Measurements from ENCODE around the gene MYL6.
"Not testable (repeated sequence)": the region's sequence is repeated elsewhere in the genome, so short reads cannot be mapped to it uniquely, and the experiment has no call there.

MYL6 gene

DNA sequence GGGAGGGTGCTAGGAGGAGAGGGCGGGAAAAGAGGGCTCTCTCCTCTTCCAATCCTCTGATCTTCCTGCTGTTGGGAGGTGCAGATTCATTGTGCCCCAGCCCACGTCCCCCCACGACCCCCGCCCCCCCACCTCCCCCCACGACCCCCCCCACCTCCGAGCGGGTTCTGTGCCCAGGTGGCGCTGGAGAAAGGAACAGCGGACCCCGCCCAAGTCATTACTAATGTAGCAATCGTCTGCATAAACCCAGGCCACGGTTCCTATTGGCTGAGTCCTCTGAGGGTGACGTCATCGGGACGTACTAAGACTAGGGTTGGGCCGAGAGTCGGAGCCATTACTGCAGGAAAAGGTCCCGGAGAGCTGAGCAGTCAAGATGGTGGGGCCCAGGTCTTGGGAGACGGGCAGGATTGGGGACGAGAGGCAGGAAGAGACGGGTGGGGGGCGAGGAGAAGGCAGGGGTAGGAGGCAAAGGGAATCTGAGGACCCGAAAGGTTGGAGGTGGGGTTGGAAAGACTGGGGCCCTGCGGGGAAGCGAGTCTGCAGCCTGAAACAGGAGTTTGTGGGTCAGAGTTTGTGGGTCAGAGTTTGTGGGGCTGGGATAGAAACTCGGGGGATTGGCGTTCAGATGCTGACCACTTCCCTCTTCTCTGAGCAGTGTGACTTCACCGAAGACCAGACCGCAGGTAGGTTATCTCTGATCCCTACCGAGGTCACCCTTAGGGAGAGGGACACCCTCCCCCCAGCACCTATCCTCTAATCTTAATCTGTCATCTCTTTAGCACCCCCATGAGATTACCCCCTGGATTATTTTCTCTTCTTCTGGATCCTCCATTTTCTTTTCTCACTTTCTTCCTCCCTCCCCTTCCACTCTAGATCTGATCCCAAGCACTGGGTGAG lies at the start of gene MYL6:
MYL6 (plus strand) TSS at position 331 of the 897 bp plus-strand sequence; CDS start at position 374, 43 bp downstream.
- DNase-seq, result peak; percentile 95

DNA sequence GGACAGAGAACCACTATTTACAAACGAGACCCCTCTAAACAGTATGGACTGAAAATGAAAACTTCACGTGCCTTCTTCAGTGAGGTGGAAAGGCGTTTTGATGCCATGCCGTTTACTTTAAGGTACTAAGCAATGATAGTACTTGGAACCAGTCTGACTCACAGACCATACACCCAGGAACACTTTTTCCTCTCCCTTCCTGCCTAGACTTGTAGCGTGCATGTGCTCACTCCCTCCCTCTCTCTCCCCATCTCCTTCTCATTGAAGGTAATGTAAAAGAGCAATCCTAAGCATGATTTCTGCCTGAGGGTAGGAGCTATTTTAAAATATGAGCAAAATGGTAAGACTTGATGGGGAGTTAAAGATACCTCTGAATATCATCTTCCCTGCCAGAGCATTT lies 47.6 kb upstream of the MYL6 start:
- DNase-seq, result no peak

DNA sequence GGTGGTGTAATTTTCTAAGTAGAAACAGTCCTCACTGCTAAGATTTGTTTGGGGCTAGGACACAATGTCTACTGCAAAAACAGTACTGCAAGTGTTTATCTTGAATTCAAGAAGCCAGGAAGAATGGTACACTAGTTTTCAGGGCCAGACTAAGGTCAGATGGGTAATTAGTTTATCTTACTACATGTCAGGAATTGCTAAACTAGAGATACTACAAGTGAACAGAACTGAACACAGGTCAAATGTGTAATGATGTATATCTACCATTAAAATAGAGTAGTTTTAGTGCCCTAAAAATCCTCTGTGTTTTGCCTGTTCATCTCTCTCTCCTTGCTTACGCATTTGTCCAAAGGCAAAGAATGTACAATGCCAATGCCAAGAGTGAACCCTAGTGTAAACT lies 44.1 kb upstream of the MYL6 start:
- DNase-seq, result no peak

DNA sequence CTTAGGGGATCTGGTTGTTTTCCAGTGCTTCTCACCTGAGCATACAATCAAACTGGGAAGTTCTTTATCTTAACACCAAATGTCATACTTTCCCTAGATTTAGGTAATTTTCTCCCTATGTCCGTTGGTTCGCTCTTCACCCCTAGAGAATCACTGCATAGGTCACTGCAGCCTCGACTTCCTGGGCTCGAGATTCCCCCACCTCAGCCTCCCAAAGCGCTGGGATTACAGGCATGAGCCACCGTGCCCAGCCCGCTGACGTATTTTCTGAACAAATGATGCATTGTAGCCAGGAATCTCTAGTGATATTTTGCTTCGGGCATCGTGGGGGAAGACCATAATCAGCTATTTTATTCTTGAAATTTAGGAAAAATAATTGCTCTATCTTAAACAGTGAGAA lies 42.8 kb upstream of the MYL6 start:
- no peak for DNase-seq

DNA sequence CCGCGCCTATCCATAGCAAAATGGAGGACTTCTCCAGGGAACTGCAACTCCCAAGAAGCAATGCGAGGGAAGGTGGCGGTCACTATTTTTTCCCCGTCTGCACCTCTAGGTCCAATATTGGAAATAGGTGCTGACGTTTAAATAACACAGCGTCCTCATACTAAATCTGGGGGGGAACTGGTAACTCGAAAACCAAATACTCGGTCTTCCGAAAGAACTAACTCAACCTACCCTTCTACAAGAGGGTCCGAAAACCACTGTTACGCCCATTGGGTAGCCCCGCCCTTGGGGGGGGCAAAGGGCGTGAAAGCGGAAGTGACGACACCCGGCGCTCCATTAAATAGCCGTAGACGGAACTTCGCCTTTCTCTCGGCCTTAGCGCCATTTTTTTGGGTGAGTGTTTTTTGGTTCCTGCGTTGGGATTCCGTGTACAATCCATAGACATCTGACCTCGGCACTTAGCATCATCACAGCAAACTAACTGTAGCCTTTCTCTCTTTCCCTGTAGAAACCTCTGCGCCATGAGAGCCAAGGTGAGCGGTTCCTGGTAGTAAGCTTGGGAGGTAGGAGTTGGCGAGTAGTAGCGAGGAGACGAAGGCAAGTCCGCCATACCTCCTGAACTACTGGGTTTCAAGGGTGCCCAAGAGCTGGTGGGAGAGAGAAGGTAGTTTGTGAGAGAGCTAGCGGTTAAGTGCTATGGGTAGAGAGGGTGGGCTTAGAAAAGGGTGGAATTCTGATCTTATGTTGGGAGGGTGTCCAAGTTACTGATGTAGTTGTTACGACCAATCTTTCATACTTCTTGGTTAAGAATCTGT lies 41.7 kb upstream of the MYL6 start, which contains the start of gene RPL41:
RPL41 (plus strand) TSS at position 367 of the 815 bp plus-strand sequence.
- peak; percentile 97 for DNase-seq

- not testable (repeated sequence) for DNase-seq
Measured at GRCh38 chr12:56117082-56117706, 41.0 kb upstream of the MYL6 start.

- DNase-seq, result peak; percentile 99
Measured at GRCh38 chr12:56117778-56118687, 40.1 kb upstream of the MYL6 start, which contains the start of gene ZC3H10. Gene ZC3H10 (plus strand): TSS chr12:56118266. CDS start chr12:56120563, 2,297 bp downstream.

- DNase-seq, result no peak
Measured at GRCh38 chr12:56118688-56119357, 39.3 kb upstream of the MYL6 start.

DNA sequence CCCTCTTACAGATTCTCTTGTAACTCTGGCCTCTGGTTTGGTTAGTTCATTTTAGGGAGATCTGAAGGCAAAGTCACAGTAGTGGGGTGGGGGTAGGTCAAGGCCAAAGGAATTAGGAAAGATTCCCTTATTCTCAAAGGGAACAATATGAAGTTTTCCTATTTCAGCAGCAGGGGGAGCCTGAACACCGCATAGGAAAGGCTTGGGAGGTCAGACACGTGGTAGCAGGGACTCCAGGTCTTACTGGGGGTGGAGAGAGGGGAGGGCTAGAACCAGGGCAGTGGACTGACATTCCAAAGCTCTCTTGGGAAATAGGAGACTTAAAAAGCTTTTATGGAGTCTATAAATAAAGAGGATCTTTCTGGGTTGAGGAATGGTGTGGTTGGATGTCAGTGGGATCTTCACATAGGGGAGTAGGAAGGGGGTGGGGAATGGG lies 38.8 kb upstream of the MYL6 start:
- DNase-seq, result peak; percentile 84

DNA sequence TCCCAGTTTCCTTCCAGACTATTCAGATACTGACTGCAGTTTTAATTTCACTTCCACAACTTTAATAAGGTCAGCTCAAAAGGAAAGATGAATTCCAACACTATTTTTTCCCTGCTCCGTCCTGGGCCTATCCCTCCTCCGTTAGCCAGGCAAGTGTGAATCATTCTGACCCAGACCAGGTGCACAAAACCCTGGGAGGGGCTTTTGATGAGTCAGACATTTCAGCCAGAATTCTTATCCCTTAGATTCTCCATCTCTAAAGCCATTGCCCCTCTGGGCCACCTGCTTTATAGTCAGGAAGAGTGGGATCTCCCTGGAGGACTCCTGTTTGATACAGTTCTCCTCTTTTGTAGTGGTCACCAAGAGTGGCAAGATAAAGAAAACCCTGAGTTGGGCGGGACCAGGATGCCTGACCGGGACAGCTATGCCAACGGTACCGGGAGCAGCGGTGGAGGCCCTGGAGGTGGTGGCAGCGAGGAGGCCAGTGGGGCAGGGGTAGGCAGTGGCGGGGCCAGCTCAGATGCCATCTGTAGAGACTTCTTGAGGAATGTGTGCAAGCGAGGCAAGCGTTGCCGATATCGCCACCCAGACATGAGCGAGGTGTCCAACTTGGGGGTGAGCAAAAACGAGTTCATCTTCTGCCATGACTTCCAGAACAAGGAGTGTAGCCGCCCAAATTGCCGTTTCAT lies 37.9 kb upstream of the MYL6 start:
- no peak for DNase-seq

GRCh38 chr12:56121204-56121870 lies 36.8 kb upstream of the MYL6 start:
- no peak for DNase-seq

DNA sequence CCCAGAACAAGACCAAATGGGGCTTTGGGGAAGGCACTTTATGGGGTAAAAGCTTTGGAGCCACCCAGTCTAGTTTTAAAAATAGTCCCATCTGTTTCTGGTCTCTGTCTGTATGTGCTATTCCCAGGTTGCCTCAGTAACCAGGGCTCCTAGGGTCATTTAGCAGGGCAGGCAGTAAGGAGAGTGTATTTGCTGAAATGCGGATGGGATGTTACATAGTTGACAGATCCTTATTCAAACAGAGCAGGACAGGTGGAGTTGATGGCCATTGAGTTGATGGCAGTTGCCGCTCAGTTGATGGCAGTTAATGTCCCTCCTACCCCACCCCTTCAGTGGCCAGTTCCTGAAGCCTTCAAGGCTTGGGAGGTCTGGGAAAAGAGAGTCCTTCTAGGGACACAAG lies 35.5 kb upstream of the MYL6 start:
- no peak for DNase-seq

DNA sequence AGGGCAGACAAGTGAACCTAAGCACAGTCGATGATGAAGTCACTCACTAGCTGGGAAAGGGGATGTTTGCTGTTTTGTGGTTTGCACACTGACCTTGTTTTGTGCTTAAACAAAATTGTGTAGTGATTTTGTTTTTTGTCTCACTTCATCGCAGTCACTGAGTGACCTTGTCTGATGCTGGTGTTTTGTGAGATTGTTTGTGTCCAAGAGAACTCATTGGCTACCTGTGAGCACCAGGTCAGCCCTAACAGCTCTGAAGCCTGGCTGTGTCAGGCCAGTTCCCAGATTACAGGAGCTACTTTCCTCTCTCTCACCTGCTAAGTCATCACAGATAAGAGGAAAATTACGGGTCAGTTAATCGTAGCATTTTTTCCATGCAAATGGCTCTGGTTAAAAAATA lies 34.0 kb upstream of the MYL6 start:
- no peak for DNase-seq

- no peak for DNase-seq
Measured at GRCh38 chr12:56126732-56127239, 31.4 kb upstream of the MYL6 start.

GRCh38 chr12:56127485-56127887 lies 30.7 kb upstream of the MYL6 start:
- DNase-seq, result no peak

DNA sequence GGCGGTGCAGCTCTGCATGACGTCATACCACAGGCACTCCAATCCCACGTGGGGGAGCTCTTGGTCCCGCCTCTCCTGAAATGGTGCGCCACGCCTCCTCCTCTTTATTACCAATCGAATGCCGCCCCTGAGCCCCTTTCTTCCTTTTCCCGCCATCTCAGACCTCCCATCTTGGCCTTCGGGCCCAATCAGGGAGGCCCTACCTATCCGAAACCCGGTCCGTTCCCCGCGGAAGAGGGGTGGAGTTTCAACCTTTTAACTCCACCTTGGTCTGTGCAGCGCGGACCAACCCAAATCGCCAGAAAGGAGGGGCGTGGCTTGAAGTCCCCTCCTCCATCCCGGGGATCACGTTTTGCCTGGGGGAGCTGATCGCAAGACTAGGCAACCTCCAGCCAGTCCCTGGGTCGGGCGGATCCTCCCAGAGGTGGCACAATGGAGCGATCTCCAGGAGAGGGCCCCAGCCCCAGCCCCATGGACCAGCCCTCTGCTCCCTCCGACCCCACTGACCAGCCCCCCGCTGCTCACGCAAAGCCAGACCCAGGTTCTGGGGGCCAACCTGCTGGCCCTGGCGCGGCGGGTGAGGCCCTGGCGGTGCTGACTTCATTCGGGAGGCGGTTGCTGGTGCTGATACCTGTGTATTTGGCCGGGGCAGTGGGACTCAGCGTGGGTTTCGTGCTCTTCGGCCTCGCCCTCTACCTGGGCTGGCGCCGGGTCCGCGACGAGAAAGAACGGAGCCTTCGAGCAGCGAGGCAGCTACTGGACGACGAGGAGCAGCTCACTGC lies 30.1 kb upstream of the MYL6 start, which contains the start of gene ESYT1:
ESYT1 (plus strand) TSS at position 380 of the 782 bp plus-strand sequence; CDS start at position 433, 53 bp downstream.
- peak; percentile 98 for DNase-seq

- no peak for DNase-seq
Measured at GRCh38 chr12:56128670-56129205, 29.4 kb upstream of the MYL6 start.

GRCh38 chr12:56129206-56129941 lies 28.8 kb upstream of the MYL6 start:
- peak; percentile 90 for DNase-seq
